Renal cortex interstitium (tissue), 11 donors: ENCODE measurements around the gene BIN1. TPM values are rescaled to one million over a fixed set of nuclear protein-coding genes. Genes with fewer than 3 reads are reported as not detected.

Experiments
- DNase-seq, 11 donors: peaks; one replicate each; pipeline ENCODE4 v3.0.0-alpha.2; 2013; ENCODE audit warnings: low read depth in 9 of 11, low spot score in 4 of 11; ENCODE audit errors: extremely low read depth in 1 of 11
- polyA plus RNA-seq, 3 donors: library from polyadenylated mRNA; unstranded; fragments of 120-200 nt; gene quantifications; one replicate each; pipeline ENCODE4 v1.2.1, GENCODE V29; 2013; ENCODE audit not compliant: insufficient read length in 3 of 3

The BIN1 gene
- polyA plus RNA-seq, 3 donors: 83.9 to 128 (median 116) TPM

DNA sequence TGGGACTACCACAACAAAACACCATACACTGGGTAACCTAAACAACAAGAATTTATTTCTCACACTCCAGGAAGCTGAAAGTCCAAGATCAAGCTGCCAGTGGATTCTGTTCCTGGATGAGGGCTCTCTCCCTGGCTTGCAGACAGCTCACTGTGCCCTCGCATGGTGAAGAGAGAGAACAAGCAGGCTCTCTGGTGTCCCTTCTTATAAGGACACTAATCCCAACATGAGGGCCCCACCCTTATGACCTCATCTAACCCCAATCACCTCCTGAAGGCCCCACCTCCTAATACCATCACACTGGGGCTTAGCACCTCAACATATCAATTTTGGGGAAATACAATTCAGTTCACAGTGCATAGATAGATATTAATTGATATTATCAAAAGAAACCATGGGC is 83.5 kb downstream of the BIN1 start:
- no peak for DNase-seq

GRCh38 chr2:127022817-127023216 is 84.1 kb downstream of the BIN1 start:
- no peak for DNase-seq

GRCh38 chr2:127020536-127020935 is 86.4 kb downstream of the BIN1 start:
- no peak for DNase-seq

GRCh38 chr2:127017548-127017947 is 89.4 kb downstream of the BIN1 start:
- no peak for DNase-seq

- DNase-seq: no peak
These were observed 90.6 kb downstream of the BIN1 start for GRCh38 chr2:127016329-127016728.

GRCh38 chr2:127015106-127015910 is 91.6 kb downstream of the BIN1 start:
- DNase-seq: no peak

- DNase-seq: no peak
These were observed 92.3 kb downstream of the BIN1 start for GRCh38 chr2:127014630-127015029.

- no peak for DNase-seq
These were observed 92.7 kb downstream of the BIN1 start for GRCh38 chr2:127014224-127014623.

GRCh38 chr2:127012868-127013267 is 94.1 kb downstream of the BIN1 start:
- DNase-seq: no peak

- DNase-seq: no peak
These were observed 94.7 kb downstream of the BIN1 start for GRCh38 chr2:127012215-127012614.

GRCh38 chr2:127011796-127012195 is 95.2 kb downstream of the BIN1 start:
- no peak for DNase-seq

- DNase-seq: peak in 2 of 11 donors; percentile 24 to 30
These were observed 95.7 kb downstream of the BIN1 start for GRCh38 chr2:127011231-127011661.

- no peak for DNase-seq
These were observed 98.5 kb downstream of the BIN1 start for GRCh38 chr2:127008265-127009015.

GRCh38 chr2:127007652-127008051 is 99.3 kb downstream of the BIN1 start:
- DNase-seq: no peak

DNA sequence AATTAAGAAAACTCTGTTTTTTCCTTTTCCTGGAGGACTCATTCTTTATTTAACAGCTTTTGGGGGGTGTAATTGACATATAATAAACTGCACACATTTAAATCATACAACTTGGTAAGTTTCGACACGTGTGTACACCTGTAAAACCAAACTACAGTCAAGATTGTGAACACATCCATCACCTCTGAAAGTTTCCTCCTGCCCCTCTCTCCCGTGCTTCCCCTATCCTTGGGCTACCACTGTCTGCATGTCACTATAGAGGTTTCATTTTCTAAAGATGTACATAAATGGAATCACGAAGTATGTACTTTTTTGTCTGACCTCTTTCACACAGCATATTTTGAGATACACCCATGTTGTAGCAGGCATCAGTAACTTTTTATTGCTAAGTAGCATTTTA is 100.0 kb downstream of the BIN1 start:
- DNase-seq: no peak

DNA sequence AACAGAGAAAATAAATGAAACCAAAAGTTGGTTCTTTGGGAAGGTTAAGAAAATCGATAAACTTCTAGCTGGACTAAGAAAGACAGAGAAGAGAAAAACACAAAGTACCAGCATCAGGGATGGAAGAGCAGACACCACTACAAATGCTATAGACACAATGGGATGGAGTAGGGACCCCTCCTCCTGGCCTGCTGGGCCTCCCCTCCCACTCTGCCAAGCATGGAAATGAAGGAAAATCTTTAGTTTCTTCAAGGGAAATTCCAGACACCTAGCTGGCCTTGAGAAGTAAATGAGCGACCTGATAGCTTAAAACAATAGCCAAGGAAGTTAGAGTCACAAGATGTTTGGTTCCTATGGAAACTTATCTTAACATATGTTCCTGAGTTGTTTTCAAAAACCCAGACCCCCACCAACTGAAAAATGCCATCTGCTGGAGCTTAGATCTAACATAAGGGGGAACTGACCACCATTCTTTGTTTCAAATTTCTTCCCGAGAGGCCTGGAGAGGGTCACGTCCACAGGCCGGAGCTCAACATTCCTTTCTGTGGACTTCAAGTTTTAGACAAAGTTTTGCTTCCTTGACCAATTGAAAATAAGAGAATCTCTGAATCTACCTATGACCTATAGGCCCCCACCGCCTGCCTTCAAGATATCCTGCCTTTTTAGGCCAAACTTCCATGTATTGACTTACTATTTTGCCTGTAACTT is 101.9 kb downstream of the BIN1 start:
- DNase-seq: no peak

DNA sequence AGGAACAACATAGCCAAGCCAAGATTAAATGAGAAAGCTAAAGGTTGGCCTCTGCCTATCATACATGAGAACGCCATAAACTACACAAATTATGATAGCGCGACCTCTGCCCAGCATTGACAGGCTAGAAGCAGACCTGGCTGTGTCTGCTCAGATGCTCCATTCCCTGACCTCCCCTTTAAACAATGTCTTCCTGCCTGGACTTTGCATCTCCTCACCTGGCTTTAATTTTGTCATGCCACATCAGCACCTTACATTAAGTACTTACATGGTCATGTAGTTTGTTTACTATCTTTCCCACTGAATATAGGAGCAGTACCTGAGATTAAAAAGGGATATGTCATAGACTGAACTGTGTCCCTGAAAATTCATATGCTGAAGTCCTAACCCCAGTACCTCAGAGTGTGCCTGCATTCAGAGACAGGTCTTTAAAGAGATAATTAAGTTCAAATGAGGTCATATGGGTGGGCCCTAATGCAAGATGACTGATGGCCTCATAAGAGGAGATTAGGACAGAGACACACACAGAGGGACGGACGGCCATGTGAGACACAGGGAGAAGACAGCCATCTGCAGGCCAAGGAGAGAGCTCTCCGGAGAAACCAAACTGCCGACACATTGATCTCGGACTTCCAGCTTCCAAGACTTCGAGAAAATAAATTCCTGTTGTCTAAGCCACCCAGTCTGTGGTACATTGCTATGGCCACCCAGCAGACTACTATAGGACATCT is 103.7 kb downstream of the BIN1 start:
- DNase-seq: no peak

DNA sequence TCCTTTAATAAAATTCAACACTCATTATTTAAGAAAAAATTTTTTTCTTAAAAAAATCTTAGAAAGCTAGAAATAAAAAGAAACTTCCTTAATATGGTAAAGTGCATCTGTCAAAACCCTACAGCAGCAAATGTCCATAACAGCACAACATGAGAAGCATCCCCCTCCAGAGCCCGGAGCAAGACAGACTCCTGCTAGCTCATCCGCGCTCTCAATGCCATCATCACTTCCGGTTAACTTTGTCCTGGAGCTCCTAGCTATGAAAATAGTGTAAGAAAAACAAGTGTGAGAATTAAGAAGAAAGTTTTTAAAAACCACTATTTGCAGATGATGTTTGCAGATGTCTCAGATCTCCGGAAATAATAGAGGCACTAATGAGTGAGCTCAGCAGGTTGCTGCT is 105.2 kb downstream of the BIN1 start:
- DNase-seq: no peak

GRCh38 chr2:127000937-127001336 is 106.0 kb downstream of the BIN1 start:
- no peak for DNase-seq
